HepG2 (cell line): ENCODE measurements around the gene NCAM2. TPM values are rescaled to one million over a fixed set of nuclear protein-coding genes. Genes with fewer than 3 reads are reported as not detected.

Experiments
- ATAC-seq: fragments of 200-7000 bp; cut with Tn5 transposase; 3 replicates; pipeline ENCODE4 v1.9.1; 2020; ENCODE audit warnings: mild to moderate bottlenecking, moderate library complexity
- BruUV-seq: library from RNA; stranded (reverse); fragments of 400-500 nt; replicated peaks from 2 replicates; lab custom pipeline; 2021; lab: Mats Ljungman, UMichigan
- CTCF ChIA-PET: fragments of 300-600 bp; formaldehyde crosslinking; extraction: SDS; loops from one replicate; lab custom pipeline; 2021; ENCODE audit warnings: low total read pairs, inconsistent platforms, low intra/inter-chr PET ratio; lab: Yijun Ruan, JAX
- POLR2A ChIA-PET: fragments of 350-600 bp; sonication (Branson Sonifier 250); formaldehyde crosslinking; loops from one replicate; lab custom pipeline; 2020; ENCODE audit warnings: antibody characterized with exemption, inconsistent platforms; lab: Yijun Ruan, JAX
- DNase-seq: peaks from one replicate; pipeline ENCODE4 v3.0.0-alpha.2; 2015; ENCODE audit warnings: low spot score
- FAIRE-seq: peaks from 3 replicates; lab custom pipeline; 2011; peaks lifted over from hg19 to GRCh38; lab: Jason Lieb, UNC
- H2AFZ ChIP-seq: one replicate; pipeline ENCODE4 v1.6.1; 2011; ENCODE audit warnings: low read length, inconsistent platforms
- H3K27ac ChIP-seq: fragments of 300-600 bp; 3 replicates; pipeline ENCODE4 v1.8.0; 2011; ENCODE audit warnings: mixed run types, mild to moderate bottlenecking, mixed read lengths, low read length, inconsistent platforms; ENCODE audit not compliant: insufficient read depth; ENCODE audit errors: extremely low read length
- H3K27me3 ChIP-seq, 2 experiments: fragments of 200-600 bp in 1 of 2; 2 replicates in 1 of 2; 3 replicates in 1 of 2; pipeline versions ENCODE4 v1.6.0 to v1.8.0; 2011; ENCODE audit warnings: low read length in 2 of 2, mild to moderate bottlenecking in 2 of 2, moderate library complexity in 2 of 2, inconsistent platforms in 1 of 2; ENCODE audit not compliant: insufficient read depth in 2 of 2, control insufficient read depth in 1 of 2
- H3K36me3 ChIP-seq, 2 experiments: fragments of 200-600 bp in 1 of 2; replicated peaks in 1 of 2; 2 replicates in 1 of 2; 3 replicates in 1 of 2; pipeline versions ENCODE4 v1.5.1 to v1.8.0; 2011; ENCODE audit warnings: low read length in 2 of 2, inconsistent platforms in 1 of 2; ENCODE audit not compliant: insufficient read depth in 2 of 2, control insufficient read depth in 1 of 2
- H3K4me1 ChIP-seq: 2 replicates; pipeline ENCODE4 v1.5.1; 2012; ENCODE audit warnings: low read length, inconsistent platforms; ENCODE audit not compliant: insufficient read depth
- H3K4me2 ChIP-seq: 2 replicates; pipeline ENCODE4 v1.6.0; 2011; ENCODE audit warnings: low read depth, low read length, inconsistent platforms
- H3K4me3 ChIP-seq, 3 experiments: fragments of 200-600 bp in 1 of 3; sonication (generic), shearing (Covaris generic) in 1 of 3; replicated peaks in 1 of 3; 2 replicates each; pipeline ENCODE4 v1.5.1; 2011 to 2016; ENCODE audit warnings: low read length in 3 of 3, inconsistent platforms in 2 of 3, low read depth in 2 of 3, mild to moderate bottlenecking in 2 of 3, control low read depth in 1 of 3, mixed read lengths in 1 of 3; ENCODE audit not compliant: insufficient read depth in 1 of 3
- H3K79me2 ChIP-seq: one replicate; pipeline ENCODE4 v1.6.1; 2011; ENCODE audit warnings: low read length, inconsistent platforms; ENCODE audit not compliant: insufficient read depth
- H3K9ac ChIP-seq: 2 replicates; pipeline ENCODE4 v1.6.0; 2011; ENCODE audit warnings: mild to moderate bottlenecking, low read depth, low read length, inconsistent platforms; ENCODE audit not compliant: insufficient read depth
- H3K9me3 ChIP-seq: 2 replicates; pipeline ENCODE4 v1.5.1; 2012; ENCODE audit warnings: mild to moderate bottlenecking, low read length
- H4K20me1 ChIP-seq: 2 replicates; pipeline ENCODE4 v1.6.0; 2011; ENCODE audit warnings: inconsistent platforms, mild to moderate bottlenecking, low read length, moderate library complexity; ENCODE audit not compliant: insufficient read depth
- ARHGAP35 ChIP-seq: sonication (generic); formaldehyde crosslinking; IDR thresholded peaks from 2 replicates; pipeline ENCODE4 v1.9.0; 2022; ENCODE audit warnings: mild to moderate bottlenecking, inconsistent platforms, moderate library complexity, missing genetic modification reagents, borderline replicate concordance
- HIVEP1 ChIP-seq: sonication (generic); formaldehyde crosslinking; IDR thresholded peaks from 2 replicates; pipeline ENCODE4 v1.4.0; 2020; ENCODE audit warnings: mild to moderate bottlenecking, missing genetic modification reagents
- HNRNPH1 ChIP-seq: fragments of 200-400 bp; formaldehyde crosslinking; optimal IDR thresholded peaks from 2 replicates; pipeline ENCODE3; 2017; ENCODE audit warnings: mild to moderate bottlenecking, low read depth, low read length
- IKZF1 ChIP-seq: fragments of 450-650 bp; IDR thresholded peaks from 2 replicates; pipeline ENCODE4 v1.7.1; 2016
- MTF2 ChIP-seq: sonication (generic); formaldehyde crosslinking; IDR thresholded peaks from 2 replicates; pipeline ENCODE4 v1.5.0; 2020; ENCODE audit warnings: missing genetic modification reagents, borderline replicate concordance
- PCBP1 ChIP-seq: fragments of 200-400 bp; formaldehyde crosslinking; IDR thresholded peaks from 2 replicates; pipeline ENCODE4 v1.6.1; 2017; ENCODE audit warnings: mild to moderate bottlenecking, low read depth, low read length, borderline replicate concordance
- RXRA ChIP-seq: sonication (generic); formaldehyde crosslinking; IDR thresholded peaks from 2 replicates; pipeline ENCODE4 v1.5.1; 2020; ENCODE audit warnings: missing genetic modification reagents
- SKIL ChIP-seq: sonication (generic); formaldehyde crosslinking; IDR thresholded peaks from 2 replicates; pipeline ENCODE4 v1.8.0; 2022; ENCODE audit warnings: missing genetic modification reagents, mild to moderate bottlenecking, moderate library complexity, borderline replicate concordance
- TCF7L2 ChIP-seq: IDR thresholded peaks from 2 replicates; pipeline ENCODE4 v1.6.1; 2011; ENCODE audit warnings: mild to moderate bottlenecking, low read depth, low read length, moderate library complexity
- TP53 ChIP-seq: sonication (generic); formaldehyde crosslinking; conservative IDR thresholded peaks from 2 replicates; pipeline ENCODE4 v1.4.0; 2020; ENCODE audit warnings: missing genetic modification reagents
- ZC3H4 ChIP-seq: sonication (generic); formaldehyde crosslinking; IDR thresholded peaks from 2 replicates; pipeline ENCODE4 v1.4.0; 2020; ENCODE audit warnings: missing genetic modification reagents, borderline replicate concordance
- ZMAT3 ChIP-seq: sonication (generic); formaldehyde crosslinking; conservative IDR thresholded peaks from 2 replicates; pipeline ENCODE4 v1.7.0; 2021; ENCODE audit warnings: missing genetic modification reagents
- ZNF292 ChIP-seq: sonication (generic); formaldehyde crosslinking; IDR thresholded peaks from 2 replicates; pipeline ENCODE4 v1.8.1; 2022; ENCODE audit warnings: mild to moderate bottlenecking, low read depth, missing genetic modification reagents, borderline replicate concordance
- ZNF563 ChIP-seq: sonication (generic); formaldehyde crosslinking; IDR thresholded peaks from 2 replicates; pipeline ENCODE4 v1.8.0; 2022; ENCODE audit warnings: mild to moderate bottlenecking, moderate library complexity, missing genetic modification reagents
- ZNF616 ChIP-seq: sonication (generic); formaldehyde crosslinking; IDR thresholded peaks from 2 replicates; pipeline ENCODE4 v1.5.0; 2020; ENCODE audit warnings: low read depth, mild to moderate bottlenecking, missing genetic modification reagents
- ZNF777 ChIP-seq: sonication (generic); formaldehyde crosslinking; IDR thresholded peaks from 2 replicates; pipeline ENCODE4 v1.4.0; 2020; ENCODE audit warnings: missing genetic modification reagents
- WGBS: methylation state at CpG from one replicate; pipeline ENCODE4 v1.1.6; 2017; ENCODE audit warnings: low lambda C conversion rate; 5-methylcytosine and 5-hydroxymethylcytosine counted together
- in situ Hi-C: cut with HindIII; loops from 2 replicates; pipeline ENCODE4 v1.10.0; 2017; ENCODE audit warnings: low pct_unique_long_range_greater_than_20kb; ENCODE audit not compliant: extremely low pct_ligation_motif_present
- intact Hi-C: fragments of 100-400 bp; cut with micrococcal nuclease; formaldehyde crosslinking; loops from one replicate; pipeline ENCODE4 v1.10.0; 2022; ENCODE audit not compliant: unreplicated experiment
- polyA plus RNA-seq, 8 experiments: library from polyadenylated mRNA; depleted of rRNA in 3 of 8; stranded (reverse) in 7 of 8; unstranded in 1 of 8; fragments of >200 nt; fragmentation: Illumina TruSeq in 4 of 8; extraction: Trizol in 4 of 8; gene quantifications; 2 replicates each; pipeline versions ENCODE4 v1.2.1 to v1.2.3, GENCODE V29; 2011 to 2016; ENCODE audit warnings: low read depth in 4 of 8, missing spikeins in 1 of 8, mixed read lengths in 1 of 8; ENCODE audit not compliant: insufficient read depth in 1 of 8
- total RNA-seq, 5 experiments: library from RNA; depleted of rRNA; stranded (reverse); fragments of >200 nt; fragmentation: Illumina TruSeq; extraction: Trizol; gene quantifications; 2 replicates each; pipeline ENCODE4 v1.2.3, GENCODE V29; 2016; ENCODE audit warnings: low read depth in 1 of 5
- TF ChIP-seq, protein P1 (sequence below): sonication (generic); formaldehyde crosslinking; IDR thresholded peaks from 2 replicates; pipeline ENCODE4 v1.4.0; 2020; ENCODE audit warnings: missing genetic modification reagents, mild to moderate bottlenecking, borderline replicate concordance

The NCAM2 gene
- total and polyA plus RNA-seq, 2 of the 13 experiments (the other 11 are each of a cell fraction or from before 2014, with no cell fraction given): not detected

GRCh38 chr21:20968391-20968790 lies 29.8 kb upstream of the NCAM2 start:
- Histone ChIP-seq H3K4me1 (no peaks in the 10 kb centered on the region), H2AFZ (no peak overlapping the region), H3K79me2 (no peaks in the 10 kb centered on the region), H3K4me3 (no peak overlapping the region), H3K9ac (no peak overlapping the region), H3K36me3 (no peaks in the 10 kb centered on the region), H3K27me3 (no peaks in the 10 kb centered on the region), H3K9me3 (peaks cover 32% of the 10 kb centered on the region), H3K27ac (no peak overlapping the region), H3K4me2 (no peak overlapping the region), H4K20me1 (no peaks in the 10 kb centered on the region)
- CTCF ChIA-PET: no interaction called here
- DNase-seq: no peak
- in situ Hi-C loops (no loop called here), intact Hi-C loops (no loop called here)
- TF ChIP-seq ARHGAP35 (no peak), ZC3H4 (CRISPR knock-in tag) (no peak), ZNF616 (CRISPR knock-in tag) (no peak), PCBP1 (no peak), HNRNPH1 (no peak), ZNF777 (CRISPR knock-in tag) (no peak), ZNF292 (CRISPR knock-in tag) (no peak), RXRA (CRISPR knock-in tag) (no peak), TCF7L2 (no peak), TP53 (CRISPR knock-in tag) (no peak), MTF2 (CRISPR knock-in tag) (no peak), IKZF1 (no peak), ZMAT3 (no peak), SKIL (no peak), HIVEP1 (CRISPR knock-in tag) (no peak), ZNF563 (CRISPR knock-in tag) (no peak)
- TF ChIP-seq, protein P1, sequence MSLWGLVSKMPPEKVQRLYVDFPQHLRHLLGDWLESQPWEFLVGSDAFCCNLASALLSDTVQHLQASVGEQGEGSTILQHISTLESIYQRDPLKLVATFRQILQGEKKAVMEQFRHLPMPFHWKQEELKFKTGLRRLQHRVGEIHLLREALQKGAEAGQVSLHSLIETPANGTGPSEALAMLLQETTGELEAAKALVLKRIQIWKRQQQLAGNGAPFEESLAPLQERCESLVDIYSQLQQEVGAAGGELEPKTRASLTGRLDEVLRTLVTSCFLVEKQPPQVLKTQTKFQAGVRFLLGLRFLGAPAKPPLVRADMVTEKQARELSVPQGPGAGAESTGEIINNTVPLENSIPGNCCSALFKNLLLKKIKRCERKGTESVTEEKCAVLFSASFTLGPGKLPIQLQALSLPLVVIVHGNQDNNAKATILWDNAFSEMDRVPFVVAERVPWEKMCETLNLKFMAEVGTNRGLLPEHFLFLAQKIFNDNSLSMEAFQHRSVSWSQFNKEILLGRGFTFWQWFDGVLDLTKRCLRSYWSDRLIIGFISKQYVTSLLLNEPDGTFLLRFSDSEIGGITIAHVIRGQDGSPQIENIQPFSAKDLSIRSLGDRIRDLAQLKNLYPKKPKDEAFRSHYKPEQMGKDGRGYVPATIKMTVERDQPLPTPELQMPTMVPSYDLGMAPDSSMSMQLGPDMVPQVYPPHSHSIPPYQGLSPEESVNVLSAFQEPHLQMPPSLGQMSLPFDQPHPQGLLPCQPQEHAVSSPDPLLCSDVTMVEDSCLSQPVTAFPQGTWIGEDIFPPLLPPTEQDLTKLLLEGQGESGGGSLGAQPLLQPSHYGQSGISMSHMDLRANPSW (CRISPR knock-in tag): no peak
- POLR2A ChIA-PET: no interaction called here
- ATAC-seq: no peak
- FAIRE-seq: no peak
- WGBS: 8% methylated on average over 4 of the region's 4 CpGs
- no TSS peak for BruUV-seq
